IPS-20b (cell line): Measurements from ENCODE around the gene ZDHHC9.

Experiments
- H3K27ac ChIP-seq: one replicate; pipeline ENCODE4 v1.5.1; 2013; ENCODE audit warnings: low read length
- H3K27me3 ChIP-seq: 2 replicates; pipeline ENCODE4 v1.6.1; 2013; ENCODE audit warnings: mild to moderate bottlenecking, low read length, inconsistent platforms; ENCODE audit not compliant: insufficient read depth
- H3K36me3 ChIP-seq: 2 replicates; pipeline ENCODE4 v1.6.1; 2013; ENCODE audit warnings: low read depth, mild to moderate bottlenecking, inconsistent platforms, low read length, moderate library complexity; ENCODE audit not compliant: insufficient read depth
- H3K4me1 ChIP-seq: 2 replicates; pipeline ENCODE4 v1.6.1; 2013; ENCODE audit warnings: mild to moderate bottlenecking, control low read depth, inconsistent platforms, low read length, moderate library complexity; ENCODE audit not compliant: insufficient read depth
- H3K4me3 ChIP-seq: 2 replicates; pipeline ENCODE4 v1.5.1; 2013; ENCODE audit warnings: mild to moderate bottlenecking, low read length, inconsistent platforms
- H3K9ac ChIP-seq: 2 replicates; pipeline ENCODE4 v1.6.1; 2013; ENCODE audit warnings: low read depth, mild to moderate bottlenecking, inconsistent platforms, low read length, moderate library complexity
- H3K9me3 ChIP-seq: 2 replicates; pipeline ENCODE4 v1.6.1; 2013; ENCODE audit warnings: mild to moderate bottlenecking, low read depth, low read length, inconsistent platforms; ENCODE audit not compliant: insufficient read depth

The ZDHHC9 gene

GRCh38 chrX:129792586-129793291, 50.9 kb downstream of the ZDHHC9 start:
- Histone ChIP-seq H3K27me3 (no peaks in the 10 kb centered on the region), H3K9me3 (no peaks in the 10 kb centered on the region), H3K27ac (no peak overlapping the region), H3K4me1 (no peaks in the 10 kb centered on the region), H3K36me3 (no peaks in the 10 kb centered on the region), H3K4me3 (no peak overlapping the region), H3K9ac (no peak overlapping the region)

GRCh38 chrX:129791961-129792570, 51.6 kb downstream of the ZDHHC9 start:
- H3K9ac ChIP-seq, result no peak overlapping the region
- no peaks in the 10 kb centered on the region for H3K27me3 ChIP-seq
- H3K36me3 ChIP-seq, result no peaks in the 10 kb centered on the region
- H3K9me3 ChIP-seq, result no peaks in the 10 kb centered on the region
- H3K27ac ChIP-seq, result no peak overlapping the region
- no peak overlapping the region for H3K4me3 ChIP-seq
- H3K4me1 ChIP-seq, result no peaks in the 10 kb centered on the region

GRCh38 chrX:129791336-129791735, 52.4 kb downstream of the ZDHHC9 start:
- no peaks in the 10 kb centered on the region for H3K36me3 ChIP-seq
- no peak overlapping the region for H3K4me3 ChIP-seq
- no peaks in the 10 kb centered on the region for H3K4me1 ChIP-seq
- H3K27me3 ChIP-seq, result no peaks in the 10 kb centered on the region
- no peak overlapping the region for H3K9ac ChIP-seq
- no peak overlapping the region for H3K27ac ChIP-seq
- H3K9me3 ChIP-seq, result no peaks in the 10 kb centered on the region

GRCh38 chrX:129790808-129791207, 52.9 kb downstream of the ZDHHC9 start:
- Histone ChIP-seq H3K36me3 (no peaks in the 10 kb centered on the region), H3K27ac (no peak overlapping the region), H3K4me3 (no peak overlapping the region), H3K9me3 (no peaks in the 10 kb centered on the region), H3K9ac (no peak overlapping the region), H3K27me3 (no peaks in the 10 kb centered on the region), H3K4me1 (no peaks in the 10 kb centered on the region)

- Histone ChIP-seq H3K36me3 (no peaks in the 10 kb centered on the region), H3K27me3 (no peaks in the 10 kb centered on the region), H3K9ac (no peak overlapping the region), H3K4me1 (no peaks in the 10 kb centered on the region), H3K27ac (no peak overlapping the region), H3K9me3 (no peaks in the 10 kb centered on the region), H3K4me3 (no peak overlapping the region)
These were observed 53.5 kb downstream of the ZDHHC9 start for GRCh38 chrX:129790146-129790545.

GRCh38 chrX:129788527-129788926, 55.2 kb downstream of the ZDHHC9 start:
- Histone ChIP-seq H3K4me1 (no peaks in the 10 kb centered on the region), H3K27ac (no peak overlapping the region), H3K27me3 (no peaks in the 10 kb centered on the region), H3K4me3 (no peak overlapping the region), H3K36me3 (no peaks in the 10 kb centered on the region), H3K9me3 (no peaks in the 10 kb centered on the region), H3K9ac (no peak overlapping the region)

- no peaks in the 10 kb centered on the region for H3K36me3 ChIP-seq
- no peaks in the 10 kb centered on the region for H3K4me1 ChIP-seq
- no peaks in the 10 kb centered on the region for H3K27me3 ChIP-seq
- H3K9me3 ChIP-seq, result no peaks in the 10 kb centered on the region
- no peak overlapping the region for H3K4me3 ChIP-seq
- no peak overlapping the region for H3K27ac ChIP-seq
- no peak overlapping the region for H3K9ac ChIP-seq
These were observed 56.2 kb downstream of the ZDHHC9 start for GRCh38 chrX:129787336-129788055.

GRCh38 chrX:129786210-129786651, 57.5 kb downstream of the ZDHHC9 start:
- H3K27me3 ChIP-seq, result no peaks in the 10 kb centered on the region
- H3K36me3 ChIP-seq, result no peaks in the 10 kb centered on the region
- H3K9ac ChIP-seq, result no peak overlapping the region
- no peak overlapping the region for H3K4me3 ChIP-seq
- no peaks in the 10 kb centered on the region for H3K4me1 ChIP-seq
- no peak overlapping the region for H3K27ac ChIP-seq
- no peaks in the 10 kb centered on the region for H3K9me3 ChIP-seq

GRCh38 chrX:129785160-129785947, 58.3 kb downstream of the ZDHHC9 start:
- H3K4me3 ChIP-seq, result no peak overlapping the region
- H3K9me3 ChIP-seq, result no peaks in the 10 kb centered on the region
- no peaks in the 10 kb centered on the region for H3K36me3 ChIP-seq
- H3K27ac ChIP-seq, result no peak overlapping the region
- no peak overlapping the region for H3K9ac ChIP-seq
- no peaks in the 10 kb centered on the region for H3K4me1 ChIP-seq
- H3K27me3 ChIP-seq, result no peaks in the 10 kb centered on the region

- Histone ChIP-seq H3K36me3 (no peaks in the 10 kb centered on the region), H3K4me1 (no peaks in the 10 kb centered on the region), H3K9ac (no peak overlapping the region), H3K4me3 (no peak overlapping the region), H3K27me3 (no peaks in the 10 kb centered on the region), H3K27ac (no peak overlapping the region), H3K9me3 (no peaks in the 10 kb centered on the region)
These were observed 59.3 kb downstream of the ZDHHC9 start for GRCh38 chrX:129784371-129784770.

GRCh38 chrX:129783291-129783713, 60.4 kb downstream of the ZDHHC9 start:
- H3K27ac ChIP-seq, result no peak overlapping the region
- no peaks in the 10 kb centered on the region for H3K36me3 ChIP-seq
- H3K9ac ChIP-seq, result no peak overlapping the region

More at GRCh38 chrX:129783291-129783713, 60.4 kb downstream of the ZDHHC9 start:
- Histone ChIP-seq H3K9me3 (no peaks in the 10 kb centered on the region), H3K4me1 (no peaks in the 10 kb centered on the region), H3K4me3 (no peak overlapping the region), H3K27me3 (no peaks in the 10 kb centered on the region)
